Hematopoietic multipotent progenitor cell treated with erythropoietin and hydrocortisone succinate and interleukin-3 and kit ligand, for 4 days (in vitro differentiated cells): ENCODE data around the gene MRPS10.
"Not testable (repeated sequence)": the region's sequence is repeated elsewhere in the genome, so short reads cannot be mapped to it uniquely, and the experiment has no call there.

Source experiments
- DNase-seq: peaks from one replicate; pipeline ENCODE4 v3.0.0-alpha.2; 2015

Gene MRPS10

DNA sequence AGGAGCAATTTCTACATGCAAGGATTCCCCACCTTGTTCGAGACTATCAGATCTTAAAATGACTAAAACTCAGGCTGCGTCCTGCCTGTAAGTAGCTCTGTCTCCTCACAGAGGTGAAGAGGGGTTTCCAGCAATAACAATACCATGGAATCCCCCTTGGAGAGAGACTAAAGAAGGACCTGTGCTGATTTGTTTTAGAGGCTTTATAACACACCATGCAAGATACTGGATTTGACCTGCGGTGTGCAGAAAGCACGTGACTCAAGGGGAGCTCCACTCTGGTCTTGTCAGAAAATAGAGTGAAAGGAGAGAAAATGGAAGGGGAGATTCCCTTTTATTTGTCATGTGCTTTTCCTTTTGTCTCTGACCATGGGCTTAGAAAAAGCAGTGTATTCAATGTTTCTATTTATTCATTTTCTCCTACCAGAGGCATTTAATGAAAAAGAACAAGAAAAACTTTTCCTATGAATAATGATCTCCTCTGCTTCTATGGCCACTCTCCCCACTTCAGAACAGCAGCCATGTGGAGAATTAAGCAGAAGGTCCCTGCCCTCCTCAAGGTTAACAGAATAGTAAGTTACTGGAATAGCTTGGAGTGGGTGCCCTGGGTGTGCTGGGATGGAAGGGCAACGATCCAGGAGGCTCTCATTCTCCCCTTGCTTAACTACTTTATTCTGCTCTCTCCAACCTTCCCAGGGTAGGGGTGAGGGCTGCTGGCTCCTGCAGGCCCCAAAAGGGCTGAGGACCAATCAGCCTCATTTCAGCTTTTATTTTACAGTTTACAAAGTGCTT lies 19.2 kb upstream of the MRPS10 start:
- no peak for DNase-seq

DNA sequence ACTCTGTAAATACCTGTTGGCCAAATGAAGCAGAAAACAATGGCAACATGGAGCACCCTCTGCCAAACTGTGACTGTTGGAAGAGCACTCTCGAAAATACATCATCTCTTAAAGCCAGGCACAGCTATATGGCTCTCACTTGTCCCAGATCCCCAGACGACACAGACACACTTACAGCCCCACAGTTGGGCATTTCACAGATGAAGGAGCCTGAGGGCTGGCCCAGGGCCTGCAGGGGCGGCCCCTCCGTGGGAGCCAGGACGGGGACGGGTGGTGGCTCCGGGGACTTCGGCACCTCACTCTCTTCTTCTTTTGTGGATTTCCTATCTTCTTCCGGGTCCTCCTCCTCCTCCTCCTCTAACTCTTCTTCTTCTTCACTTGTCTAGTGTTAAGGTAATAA lies 18.4 kb upstream of the MRPS10 start:
- DNase-seq: no peak

DNA sequence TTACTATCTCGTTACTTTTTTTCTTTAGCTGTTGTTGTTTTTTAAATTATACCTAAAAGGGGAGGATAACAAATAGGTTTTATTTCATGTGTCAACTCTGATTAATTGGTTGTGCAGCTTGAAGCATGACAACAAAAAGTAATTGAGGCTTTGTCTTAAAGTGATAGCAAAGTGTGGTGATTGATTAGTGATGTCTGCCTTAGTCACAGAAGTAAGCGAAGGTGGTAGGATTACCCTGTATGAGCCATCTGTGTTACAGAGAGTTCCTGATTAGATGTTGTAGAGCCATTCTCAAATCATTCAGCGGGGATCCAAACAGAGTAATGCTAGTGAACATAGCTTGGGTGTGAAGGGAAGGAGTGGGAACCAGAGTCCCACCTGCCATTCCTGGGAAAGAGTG lies 14.4 kb upstream of the MRPS10 start:
- no peak for DNase-seq

DNA sequence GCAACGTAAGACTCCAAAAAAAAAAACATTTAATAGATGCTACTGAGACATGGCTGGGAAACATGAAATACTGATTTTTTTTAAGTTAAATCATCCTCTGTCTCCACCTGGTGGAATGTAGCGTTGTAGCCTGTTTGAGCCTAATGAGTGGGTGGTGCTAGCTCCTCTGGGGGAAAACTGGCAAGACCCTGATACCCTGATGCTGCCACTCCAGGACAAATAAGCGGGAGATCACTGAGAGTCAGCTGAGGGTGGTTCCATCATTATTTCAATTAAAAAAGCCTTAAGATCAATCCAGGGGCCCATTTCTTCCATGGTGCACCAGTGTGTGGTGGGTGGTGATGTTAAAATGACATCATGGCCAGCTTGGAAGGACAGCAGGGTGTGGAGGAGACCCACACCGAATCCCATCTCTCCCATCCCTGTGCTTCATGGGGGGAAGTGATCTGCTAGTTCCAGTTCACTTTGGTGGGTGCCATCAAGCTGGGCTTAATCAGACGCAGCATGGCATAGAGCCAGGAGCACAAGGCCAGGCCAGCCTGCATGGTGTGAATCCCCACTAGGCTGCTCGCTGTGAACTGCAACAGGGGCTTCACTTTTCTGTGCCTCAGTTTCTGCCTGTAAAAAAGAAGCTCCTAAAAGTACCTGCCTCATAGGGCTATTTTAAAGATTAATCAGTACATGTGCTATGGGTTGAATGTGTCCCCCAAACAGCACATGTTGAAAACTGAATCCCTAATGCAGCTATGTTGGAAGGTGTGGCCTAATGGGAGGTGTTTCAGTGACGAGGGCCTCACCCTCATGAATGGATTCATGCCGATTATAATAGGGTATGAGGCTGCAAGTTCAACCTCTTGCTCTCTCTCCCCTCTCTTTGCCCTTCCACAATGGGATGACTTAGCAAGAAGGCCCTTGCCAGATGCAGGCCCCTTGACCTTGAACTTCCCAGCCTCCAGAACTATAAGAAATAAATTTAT lies 13.0 kb upstream of the MRPS10 start:
- DNase-seq: peak; percentile 50

DNA sequence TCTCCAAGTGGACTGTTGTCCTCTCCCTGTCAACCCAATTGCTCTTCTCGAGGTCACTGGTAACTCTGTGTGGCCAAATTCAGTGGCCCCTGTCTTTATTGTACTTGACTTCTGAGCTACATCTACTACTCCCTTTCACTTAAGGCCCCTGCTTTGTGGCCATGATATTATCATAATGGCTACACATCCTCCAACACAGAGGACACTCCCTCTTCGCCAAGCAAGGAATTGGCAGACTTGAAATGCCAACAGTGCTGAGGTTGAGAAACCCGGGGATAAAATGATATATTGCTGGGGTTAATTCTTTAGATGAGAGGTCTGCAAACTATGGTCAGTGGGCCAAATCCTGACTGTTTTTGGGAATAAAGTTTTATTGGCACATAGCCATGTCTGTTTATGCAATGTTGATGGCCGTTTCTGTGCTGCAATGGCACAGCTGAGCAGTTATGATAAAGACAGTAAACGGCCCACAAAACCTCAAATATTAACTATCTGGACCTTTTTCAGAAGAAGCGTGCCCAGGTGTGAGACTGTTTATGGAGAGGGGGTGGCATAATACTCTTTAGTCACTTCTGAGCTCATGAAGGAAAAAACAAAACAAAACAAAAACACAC lies 12.0 kb upstream of the MRPS10 start:
- peak; percentile 66 for DNase-seq

DNA sequence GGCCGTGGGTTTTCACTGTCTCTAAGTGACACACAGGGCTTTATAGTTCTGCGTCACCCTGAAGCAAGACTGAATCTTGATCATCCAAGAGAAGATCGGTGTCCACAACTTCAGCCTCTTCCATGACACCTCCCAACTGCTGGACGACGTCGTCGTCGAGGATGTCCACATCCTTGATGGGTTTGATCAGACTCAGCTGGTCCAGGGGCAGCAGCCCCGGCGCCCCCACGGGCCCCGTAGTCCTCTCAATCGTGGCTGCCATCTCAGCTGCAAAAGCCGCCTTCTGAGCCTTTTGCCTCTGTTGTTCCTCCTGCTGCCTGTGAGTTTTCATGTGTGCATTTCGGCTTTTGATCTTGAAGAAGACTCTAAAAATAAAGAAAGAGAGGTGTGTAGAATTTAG lies 10.6 kb upstream of the MRPS10 start:
- DNase-seq: no peak

DNA sequence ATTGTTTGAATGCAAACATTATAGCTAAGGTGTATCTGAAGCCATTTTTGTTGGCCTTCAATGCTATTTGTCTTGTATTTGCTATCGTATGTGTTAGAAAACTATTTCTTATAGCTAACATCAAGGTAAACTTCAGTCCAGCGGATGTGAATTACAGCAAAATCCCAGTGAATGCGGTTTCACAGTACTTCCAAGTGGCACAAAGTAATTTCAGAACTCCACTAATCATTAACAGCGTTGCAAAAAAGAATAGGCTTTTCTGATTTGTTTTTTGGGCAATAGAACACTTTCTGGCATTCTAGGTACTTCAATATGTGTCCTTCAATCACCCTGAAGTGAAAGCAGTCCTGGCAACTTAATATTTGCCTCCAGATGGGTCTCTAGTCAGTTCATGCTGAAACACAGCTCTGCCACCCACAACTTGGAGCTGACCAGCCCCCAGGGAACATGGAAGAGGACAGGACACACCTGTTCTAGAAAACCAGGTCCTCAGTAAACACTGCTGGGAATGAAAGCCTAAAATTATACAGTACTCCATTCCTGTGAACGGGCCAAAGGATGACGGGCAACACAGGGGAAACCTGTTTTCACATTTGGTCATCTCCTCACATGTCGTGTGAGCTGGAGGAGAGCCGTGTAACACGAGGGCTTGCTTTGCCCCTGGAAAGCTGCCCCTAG lies 9.7 kb upstream of the MRPS10 start:
- DNase-seq: no peak

DNA sequence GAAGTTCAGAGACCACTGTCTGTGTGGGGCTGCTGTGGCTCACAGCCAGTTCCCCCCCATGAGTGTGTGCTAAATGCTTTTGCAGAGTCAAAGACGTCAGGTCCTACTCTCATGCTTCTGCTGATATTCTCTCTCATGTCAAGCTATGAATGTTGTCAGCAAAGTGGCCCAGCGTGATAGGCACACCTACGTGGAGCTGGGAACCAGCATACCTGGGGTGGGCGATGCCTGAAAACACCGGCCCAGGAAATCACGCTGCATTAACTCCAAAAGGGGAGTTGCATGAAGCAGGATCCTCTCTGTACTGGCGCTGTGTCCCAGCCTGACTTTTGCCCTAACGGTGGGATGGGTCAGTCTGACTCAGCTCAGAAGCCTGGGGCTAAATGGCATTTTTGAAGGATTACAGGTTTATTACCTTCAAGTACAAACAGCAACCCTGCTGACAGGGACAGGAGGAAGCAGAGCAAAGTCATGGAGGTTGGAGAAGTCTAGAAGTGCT lies 9.0 kb upstream of the MRPS10 start:
- DNase-seq: no peak

DNA sequence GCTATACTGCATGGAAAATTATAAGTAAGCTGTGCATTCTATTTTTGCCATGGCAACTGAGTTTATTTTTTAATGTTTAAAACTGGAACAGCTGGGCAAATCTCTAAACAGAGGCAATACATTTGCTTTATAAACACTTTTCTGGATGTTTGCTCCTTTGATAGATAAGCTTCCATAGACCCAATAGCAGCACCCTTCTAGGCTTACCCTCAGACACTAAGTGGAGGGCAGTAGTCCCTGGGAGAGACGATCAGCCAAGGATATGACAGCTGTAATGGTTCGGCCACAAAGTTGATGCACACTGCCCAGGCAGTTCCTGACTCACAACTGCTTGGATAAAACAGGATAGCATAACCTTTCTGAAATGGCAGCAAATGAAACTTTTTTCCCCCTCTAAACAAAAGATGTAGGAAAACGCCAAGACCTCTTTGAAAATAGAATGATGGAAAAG lies 8.5 kb upstream of the MRPS10 start:
- no peak for DNase-seq

DNA sequence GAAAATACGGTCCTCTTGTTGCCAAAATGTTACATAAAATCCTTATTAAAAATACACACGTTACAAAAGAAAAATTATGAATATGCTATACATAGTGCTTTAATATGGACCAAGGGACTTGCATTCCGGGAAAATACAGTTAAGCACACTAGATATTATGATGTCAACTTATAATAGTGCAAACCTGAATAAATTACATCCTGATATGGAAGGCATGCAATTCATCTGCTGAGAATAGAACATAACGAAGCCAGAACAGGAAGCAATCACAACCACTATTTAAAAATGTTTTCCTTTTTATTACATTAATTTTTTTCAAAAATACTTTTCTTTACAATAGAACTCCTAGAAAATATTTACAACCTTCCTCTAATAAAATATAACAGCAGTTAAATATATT lies 7.8 kb upstream of the MRPS10 start:
- DNase-seq: no peak

DNA sequence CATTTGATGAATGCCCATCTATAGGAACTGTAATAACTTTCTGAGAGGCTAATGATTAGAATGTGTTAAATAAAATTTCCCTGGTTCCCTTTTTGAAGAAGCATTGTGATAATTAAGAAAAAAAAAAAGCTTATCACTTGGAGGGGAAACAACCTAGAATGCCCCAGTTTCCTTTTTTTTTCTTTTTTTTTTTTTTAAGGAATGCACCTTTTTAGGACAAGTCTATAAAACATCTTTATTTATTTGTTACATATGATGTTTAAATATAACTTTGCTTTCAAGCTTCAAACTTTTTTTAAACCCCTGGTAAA lies 7.3 kb upstream of the MRPS10 start:
- no peak for DNase-seq

DNA sequence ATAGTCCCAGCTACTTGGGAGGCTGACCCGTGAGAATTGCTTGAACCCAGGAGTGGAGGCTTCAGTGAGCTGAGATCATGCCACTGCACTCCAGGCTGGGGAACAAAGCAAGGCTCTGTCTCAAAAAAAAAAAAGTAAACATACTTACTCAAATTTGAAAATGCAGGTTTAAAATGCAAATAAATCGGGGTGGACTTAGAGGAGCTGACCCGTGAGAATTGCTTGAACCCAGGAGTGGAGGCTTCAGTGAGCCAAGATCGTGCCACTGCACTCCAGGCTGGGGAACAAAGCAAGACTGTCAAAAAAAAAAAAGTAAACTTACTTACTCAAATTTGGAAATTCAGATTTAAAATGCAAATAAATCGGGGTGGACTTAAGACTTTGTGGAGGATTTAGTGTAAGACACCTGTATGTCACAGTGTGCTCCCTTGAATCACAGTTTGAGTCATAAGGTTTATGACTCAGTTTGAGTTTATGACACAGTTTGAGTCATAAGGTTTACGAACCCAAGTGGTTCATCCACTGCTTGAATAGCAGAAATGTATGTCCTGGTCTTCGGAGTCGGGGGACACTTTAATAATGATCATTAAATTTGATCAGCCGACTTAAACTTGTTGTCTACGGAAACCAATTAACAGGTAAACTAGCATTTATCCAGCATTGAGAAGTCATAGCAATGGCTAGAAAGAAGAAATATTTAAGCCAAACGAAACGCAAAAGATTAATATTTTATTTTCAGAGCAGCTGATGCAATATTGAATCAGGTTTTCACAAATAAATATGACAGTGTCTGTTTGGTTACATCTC lies 6.8 kb upstream of the MRPS10 start:
- DNase-seq: no peak

DNA sequence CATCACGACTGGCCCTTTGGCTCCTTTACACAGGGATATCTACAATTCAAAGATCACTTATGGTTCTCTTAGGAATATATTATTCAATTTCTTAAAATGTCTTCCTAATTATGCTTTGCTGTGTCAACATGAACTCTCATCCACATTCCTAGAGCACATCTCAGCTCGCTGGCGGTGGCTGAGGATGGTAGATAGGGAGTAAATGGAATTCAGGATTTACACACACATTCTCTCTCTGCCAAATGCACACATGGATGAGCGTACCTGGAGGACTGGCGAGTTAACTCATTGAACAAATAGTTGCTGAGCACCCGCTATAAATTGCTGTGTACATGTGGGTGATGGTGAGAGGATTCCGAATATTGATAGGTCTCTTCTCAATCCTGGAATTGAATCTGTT lies 4.8 kb upstream of the MRPS10 start:
- DNase-seq: no peak

DNA sequence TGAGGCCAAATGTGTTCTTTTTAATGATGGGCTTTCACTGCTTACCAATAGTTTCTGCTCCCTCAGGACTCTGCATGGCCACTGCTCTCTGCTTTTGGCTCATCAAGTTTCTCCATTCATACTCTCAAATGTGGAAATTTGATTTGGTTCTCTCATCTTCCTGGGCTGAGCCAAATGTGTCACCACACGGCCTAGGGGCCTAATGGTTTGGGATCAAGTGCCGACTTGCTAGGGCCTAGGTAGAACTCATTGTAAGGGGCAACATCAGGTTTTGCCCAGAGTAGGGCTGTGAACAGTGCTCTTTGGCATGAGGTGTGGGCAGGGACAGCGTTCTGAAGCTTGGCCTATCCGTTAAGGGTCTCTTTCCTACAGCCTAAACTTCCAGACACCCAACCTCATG lies 3.9 kb upstream of the MRPS10 start:
- no peak for DNase-seq

DNA sequence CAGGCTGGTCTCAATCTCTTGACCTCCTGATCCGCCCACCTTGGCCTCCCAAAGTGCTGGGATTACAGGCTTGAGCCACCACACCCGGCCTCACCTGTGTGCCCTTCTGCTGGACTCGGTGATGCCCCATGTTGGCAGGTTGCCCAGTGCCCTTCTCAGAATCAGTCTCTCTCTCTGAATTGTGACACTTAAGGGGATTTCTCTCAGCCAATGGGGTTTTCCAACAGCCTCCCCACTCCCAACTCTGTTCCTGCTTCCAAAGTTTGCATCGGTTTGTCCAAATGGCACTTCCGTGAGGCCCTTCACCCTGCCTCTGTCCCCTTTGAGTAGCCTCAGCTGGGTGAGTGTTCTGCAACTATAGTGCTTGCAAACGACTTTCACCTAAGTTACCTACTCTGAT lies 3.1 kb upstream of the MRPS10 start:
- DNase-seq: no peak

DNA sequence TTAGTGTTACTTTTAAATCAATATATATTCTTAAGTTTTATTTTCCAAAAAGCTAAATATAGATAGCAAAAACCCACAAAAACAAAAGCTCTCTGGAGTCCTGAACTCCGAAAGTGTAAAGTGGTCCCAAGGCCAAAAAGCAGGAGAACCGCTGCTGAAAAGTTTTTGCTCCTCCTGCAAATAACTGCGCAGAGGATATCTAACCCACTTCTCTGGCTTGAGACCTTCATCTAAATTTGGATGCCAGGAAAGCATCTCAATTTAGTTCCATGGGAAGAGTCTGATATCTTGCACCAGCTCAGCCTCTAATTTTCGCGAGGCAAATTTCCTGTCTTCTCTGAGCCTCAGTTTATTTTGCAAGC lies 523 bp downstream of the MRPS10 start:
- DNase-seq: peak; percentile 45

DNA sequence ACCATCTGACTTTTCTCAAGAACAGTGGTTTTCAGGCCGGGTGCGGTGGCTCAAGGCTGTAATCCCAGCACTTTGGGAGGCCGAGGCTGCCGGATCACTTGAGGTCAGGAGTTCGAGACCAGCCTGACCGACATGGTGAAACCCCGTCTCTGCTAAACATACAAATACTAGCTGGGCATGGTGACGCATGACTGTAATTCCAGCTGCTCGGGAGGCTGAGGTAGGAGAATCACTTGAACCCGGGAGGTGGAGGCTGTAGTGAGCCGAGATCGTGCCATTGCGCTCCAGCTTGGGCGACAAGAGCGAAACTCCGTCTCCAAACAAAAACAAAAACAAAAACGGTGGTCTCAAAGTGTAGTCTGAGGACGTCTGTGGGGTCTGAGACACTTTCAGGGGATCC lies 1.2 kb downstream of the MRPS10 start:
- not testable (repeated sequence) for DNase-seq

DNA sequence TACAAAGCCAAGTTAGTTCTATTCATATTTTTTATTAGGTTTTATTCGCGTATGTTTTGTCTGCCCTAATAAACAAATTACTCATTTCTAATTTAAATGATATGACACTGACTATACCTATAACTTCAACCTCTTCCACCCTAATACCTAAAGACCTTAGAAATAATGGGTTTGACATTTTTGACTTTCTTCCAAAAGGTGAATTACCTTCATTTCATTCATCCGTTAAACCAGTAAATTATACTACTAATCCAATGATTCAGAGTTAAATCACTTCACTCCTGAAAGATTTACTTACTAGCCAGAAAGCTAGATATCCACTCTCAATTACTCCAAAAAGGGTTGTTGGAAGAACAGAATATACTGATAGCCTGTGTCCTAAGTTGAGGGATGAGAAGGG lies 5.2 kb downstream of the MRPS10 start:
- DNase-seq: no peak

DNA sequence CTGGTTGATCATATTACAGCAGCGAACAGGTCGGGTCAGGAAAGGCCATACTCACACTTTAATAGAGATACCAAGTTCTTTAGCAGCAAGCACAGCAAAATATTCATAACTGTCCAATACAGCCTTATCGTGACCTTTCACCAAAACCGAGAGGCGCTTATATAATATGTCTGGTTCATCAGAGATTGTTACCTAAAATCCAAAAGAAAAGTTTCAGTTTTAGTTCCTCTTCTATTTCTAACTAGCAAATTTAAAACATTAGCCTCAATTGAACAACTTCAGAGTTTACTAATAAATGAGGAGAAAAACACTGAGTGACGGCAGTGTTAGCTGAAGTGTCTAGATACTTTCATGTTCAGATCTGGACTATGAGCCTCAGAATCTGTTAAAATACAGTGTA lies 5.9 kb downstream of the MRPS10 start:
- no peak for DNase-seq

DNA sequence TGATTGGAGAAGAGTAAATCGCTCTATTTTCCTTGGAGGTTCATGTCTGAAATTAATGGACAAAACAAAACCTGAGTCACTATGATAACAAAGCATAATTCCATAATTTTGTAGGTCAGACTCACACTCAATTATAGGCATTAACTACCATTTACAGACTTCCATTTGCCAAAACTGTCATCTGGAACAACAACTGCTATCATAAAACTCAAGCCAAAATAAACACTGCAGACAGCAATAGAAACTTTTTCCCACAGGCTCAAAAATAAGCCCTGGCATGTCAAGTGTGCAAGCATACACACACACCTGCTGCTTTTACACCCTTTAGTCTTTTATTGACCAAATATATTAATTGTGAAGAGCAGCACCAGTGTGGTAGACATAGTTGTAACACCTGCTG lies 7.1 kb downstream of the MRPS10 start:
- DNase-seq: no peak

DNA sequence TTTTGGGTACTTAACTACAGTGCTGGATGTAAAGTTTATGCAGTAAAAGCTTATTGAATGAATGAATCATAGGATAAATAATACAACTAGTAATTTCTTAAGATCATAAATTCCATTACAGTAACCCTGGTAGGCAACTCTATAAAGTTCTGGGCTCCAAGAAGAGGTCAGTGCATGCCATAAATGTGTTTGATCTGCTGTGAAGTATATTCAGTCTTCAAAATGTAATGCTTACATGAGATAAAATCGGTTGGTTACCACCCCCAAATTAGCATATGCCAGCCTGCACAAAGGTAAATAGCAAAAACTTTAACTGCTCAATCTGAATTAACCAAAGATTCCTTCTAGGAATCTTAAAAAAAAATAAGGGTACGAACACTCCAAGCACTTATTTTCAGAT lies 10.1 kb downstream of the MRPS10 start:
- not testable (repeated sequence) for DNase-seq

DNA sequence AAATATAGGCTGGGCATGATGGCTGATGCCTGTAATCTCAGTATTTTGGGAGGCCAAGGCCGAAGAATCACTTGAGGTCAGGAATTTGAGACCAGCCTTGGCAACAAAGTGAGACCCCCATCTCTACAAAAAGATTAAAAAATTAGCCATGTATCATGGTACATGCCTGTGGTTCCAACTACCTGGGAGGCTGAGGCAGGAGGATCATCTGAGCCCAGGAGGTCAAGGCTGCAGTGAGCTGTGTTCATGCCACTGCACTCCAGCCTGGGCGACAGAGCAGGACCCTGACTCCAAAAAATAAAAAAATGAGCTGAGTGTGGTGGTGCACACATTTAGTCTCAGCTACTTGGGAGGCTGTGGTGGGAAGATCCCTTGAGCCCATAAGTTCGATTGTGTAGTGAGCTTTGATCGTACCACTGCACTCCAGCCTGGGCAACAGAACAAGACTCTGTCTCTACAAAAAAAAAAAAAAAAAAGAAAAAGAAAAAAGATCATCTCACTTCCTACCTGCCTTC lies 12.8 kb downstream of the MRPS10 start:
- DNase-seq: no peak
